K562 (cell line): ENCODE results near the gene CD79A. TPM values are rescaled to one million over a fixed set of nuclear protein-coding genes. Genes with fewer than 3 reads are reported as not detected.

Source experiments
- GMEB1 ChIP-seq: fragments of 250-450 bp; sonication (Bioruptor Pico); IDR thresholded peaks from 2 replicates; pipeline ENCODE4 v1.4.0; 2020; ENCODE audit warnings: mild to moderate bottlenecking
- HDAC1 ChIP-seq, 2 experiments: fragments of 450-650 bp; IDR thresholded peaks; 2 replicates each; pipeline ENCODE4 v1.6.1; 2016 to 2017; ENCODE audit warnings: inconsistent platforms in 1 of 2, mild to moderate bottlenecking in 1 of 2, moderate library complexity in 1 of 2
- HDAC6 ChIP-seq: IDR thresholded peaks from 2 replicates; pipeline ENCODE4 v1.6.1; 2012; ENCODE audit warnings: low read depth, mild to moderate bottlenecking, control low read depth, inconsistent platforms, low read length, moderate library complexity
- MAFK ChIP-seq: IDR thresholded peaks from 2 replicates; pipeline ENCODE4 v1.6.1; 2011; ENCODE audit warnings: low read length, improper control_type of control experiment
- MBD2 ChIP-seq: sonication (generic); IDR thresholded peaks from 2 replicates; pipeline ENCODE4 v1.6.1; 2016; ENCODE audit warnings: low read depth, borderline replicate concordance
- MITF ChIP-seq: IDR thresholded peaks from 2 replicates; pipeline ENCODE4 v1.6.1; 2014; ENCODE audit warnings: antibody characterized with exemption
- NFE2 ChIP-seq: IDR thresholded peaks from 2 replicates; pipeline ENCODE4 v1.6.1; 2014; ENCODE audit warnings: antibody characterized with exemption, low read depth
- ZFPM2 ChIP-seq: fragments of 250-450 bp; sonication (Bioruptor Pico); IDR thresholded peaks from 2 replicates; pipeline ENCODE4 v1.5.1; 2022; ENCODE audit warnings: mild to moderate bottlenecking
- ZNF146 ChIP-seq: IDR thresholded peaks from one replicate; pipeline ENCODE4 v1.6.1; 2018; ENCODE audit warnings: missing compliant biosample characterization; ENCODE audit not compliant: unreplicated experiment
- polyA plus RNA-seq, 8 experiments: library from polyadenylated mRNA; depleted of rRNA in 4 of 8; stranded (reverse) in 5 of 8; unstranded in 3 of 8; fragments of >200 nt; fragmentation: Nextera tagmentation in 2 of 8; fragmentation: Illumina TruSeq in 1 of 8; extraction: Ambion mirVana in 2 of 8; extraction: Trizol in 1 of 8; gene quantifications; 2 replicates each; pipeline versions ENCODE4 v1.2.1 to v1.2.3, GENCODE V29; 2011 to 2014; ENCODE audit warnings: inconsistent platforms in 1 of 8, missing spikeins in 1 of 8
- total RNA-seq, 7 experiments: library from RNA; depleted of rRNA in 6 of 7; stranded (reverse); fragments of >200 nt in 6 of 7; fragmentation: Illumina TruSeq in 2 of 7; extraction: Trizol in 2 of 7; gene quantifications; 2 replicates each; pipeline versions ENCODE4 v1.2.1 to v1.2.3, GENCODE V29; 2011 to 2021; ENCODE audit warnings: low replicate concordance in 1 of 7
- TF ChIP-seq, protein P1 (sequence below): sonication (generic); formaldehyde crosslinking; IDR thresholded peaks from 2 replicates; pipeline ENCODE4 v1.8.1; 2023; ENCODE audit warnings: missing genetic modification reagents, mild to moderate bottlenecking, borderline replicate concordance
- TF ChIP-seq, protein P2 (sequence below), 2 experiments: IDR thresholded peaks; 2 replicates each; pipeline ENCODE4 v1.6.1; 2011; ENCODE audit warnings: borderline replicate concordance in 1 of 2, control low read depth in 1 of 2, low read depth in 1 of 2, low read length in 1 of 2, mild to moderate bottlenecking in 1 of 2, mixed read lengths in 1 of 2, moderate library complexity in 1 of 2; ENCODE audit not compliant: insufficient read depth in 1 of 2, insufficient read length in 1 of 2, poor library complexity in 1 of 2, severe bottlenecking in 1 of 2; ENCODE audit errors: extremely low read depth in 1 of 2
- TF ChIP-seq, protein P3 (sequence below), 2 experiments: fragments of 250-450 bp in 1 of 2; fragments of 450-650 bp in 1 of 2; sonication (Bioruptor Pico) in 1 of 2; IDR thresholded peaks; 2 replicates each; pipeline versions ENCODE4 v1.6.1 to v1.8.0; 2016 to 2021; ENCODE audit warnings: mild to moderate bottlenecking in 2 of 2, moderate library complexity in 2 of 2, missing compliant biosample characterization in 1 of 2, missing genetic modification characterization in 1 of 2

The CD79A gene
- total and polyA plus RNA-seq, 9 of the 15 experiments (the other 6 are each of a cell fraction or from before 2014, with no cell fraction given): 0.04 to 0.72 (median 0.17) TPM; not detected in 3

DNA sequence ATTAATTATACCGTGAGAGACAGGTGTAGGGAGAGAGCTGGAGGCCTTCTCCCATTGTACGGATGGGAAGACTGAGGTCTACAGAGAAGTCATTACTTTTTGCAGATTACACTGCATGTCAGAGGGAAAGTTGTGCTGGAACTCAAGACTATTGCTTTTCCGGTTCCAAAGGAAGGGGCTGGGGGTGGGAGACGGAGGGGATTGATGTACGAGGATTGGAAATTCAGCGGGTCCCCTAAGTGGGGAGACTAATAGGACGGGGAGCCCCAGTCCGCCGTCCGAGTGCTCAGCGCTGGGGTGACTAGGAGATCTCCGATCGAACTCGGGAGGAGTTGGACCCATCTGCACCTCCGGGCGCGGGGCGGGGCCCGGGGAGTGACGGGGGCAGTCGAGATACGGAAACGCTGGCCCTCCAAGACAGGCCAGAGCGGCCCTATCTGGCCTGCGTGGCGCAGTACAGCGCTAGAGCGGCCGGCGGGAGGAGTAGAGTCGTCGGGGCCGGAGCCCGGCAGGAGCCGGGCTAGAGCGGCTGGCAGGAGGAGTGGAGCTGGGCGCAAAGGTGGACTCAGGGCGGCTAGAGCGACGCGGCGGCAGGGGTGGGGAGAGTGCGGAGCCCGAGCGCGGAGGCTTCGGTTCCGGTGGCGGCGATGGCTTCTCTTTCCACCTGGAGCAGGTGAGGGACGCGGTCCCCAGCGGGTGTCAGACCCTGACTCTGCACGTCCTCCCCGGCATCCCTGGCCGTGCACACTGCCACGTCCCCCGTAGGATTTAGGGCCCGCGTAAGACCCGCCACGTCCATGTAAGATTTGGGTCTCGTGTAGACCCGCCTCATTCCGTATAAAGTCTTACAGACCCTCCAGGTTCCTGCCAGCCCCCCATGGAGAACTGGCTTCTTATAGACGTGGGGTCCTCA is 7.0 kb downstream of the CD79A start (continued):
- TF ChIP-seq, protein P1, sequence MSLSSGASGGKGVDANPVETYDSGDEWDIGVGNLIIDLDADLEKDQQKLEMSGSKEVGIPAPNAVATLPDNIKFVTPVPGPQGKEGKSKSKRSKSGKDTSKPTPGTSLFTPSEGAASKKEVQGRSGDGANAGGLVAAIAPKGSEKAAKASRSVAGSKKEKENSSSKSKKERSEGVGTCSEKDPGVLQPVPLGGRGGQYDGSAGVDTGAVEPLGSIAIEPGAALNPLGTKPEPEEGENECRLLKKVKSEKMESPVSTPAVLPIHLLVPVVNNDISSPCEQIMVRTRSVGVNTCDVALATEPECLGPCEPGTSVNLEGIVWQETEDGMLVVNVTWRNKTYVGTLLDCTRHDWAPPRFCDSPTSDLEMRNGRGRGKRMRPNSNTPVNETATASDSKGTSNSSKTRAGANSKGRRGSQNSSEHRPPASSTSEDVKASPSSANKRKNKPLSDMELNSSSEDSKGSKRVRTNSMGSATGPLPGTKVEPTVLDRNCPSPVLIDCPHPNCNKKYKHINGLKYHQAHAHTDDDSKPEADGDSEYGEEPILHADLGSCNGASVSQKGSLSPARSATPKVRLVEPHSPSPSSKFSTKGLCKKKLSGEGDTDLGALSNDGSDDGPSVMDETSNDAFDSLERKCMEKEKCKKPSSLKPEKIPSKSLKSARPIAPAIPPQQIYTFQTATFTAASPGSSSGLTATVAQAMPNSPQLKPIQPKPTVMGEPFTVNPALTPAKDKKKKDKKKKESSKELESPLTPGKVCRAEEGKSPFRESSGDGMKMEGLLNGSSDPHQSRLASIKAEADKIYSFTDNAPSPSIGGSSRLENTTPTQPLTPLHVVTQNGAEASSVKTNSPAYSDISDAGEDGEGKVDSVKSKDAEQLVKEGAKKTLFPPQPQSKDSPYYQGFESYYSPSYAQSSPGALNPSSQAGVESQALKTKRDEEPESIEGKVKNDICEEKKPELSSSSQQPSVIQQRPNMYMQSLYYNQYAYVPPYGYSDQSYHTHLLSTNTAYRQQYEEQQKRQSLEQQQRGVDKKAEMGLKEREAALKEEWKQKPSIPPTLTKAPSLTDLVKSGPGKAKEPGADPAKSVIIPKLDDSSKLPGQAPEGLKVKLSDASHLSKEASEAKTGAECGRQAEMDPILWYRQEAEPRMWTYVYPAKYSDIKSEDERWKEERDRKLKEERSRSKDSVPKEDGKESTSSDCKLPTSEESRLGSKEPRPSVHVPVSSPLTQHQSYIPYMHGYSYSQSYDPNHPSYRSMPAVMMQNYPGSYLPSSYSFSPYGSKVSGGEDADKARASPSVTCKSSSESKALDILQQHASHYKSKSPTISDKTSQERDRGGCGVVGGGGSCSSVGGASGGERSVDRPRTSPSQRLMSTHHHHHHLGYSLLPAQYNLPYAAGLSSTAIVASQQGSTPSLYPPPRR (CRISPR knock-in tag): no peak
- TF ChIP-seq MITF (0 out of 2 replicates have a peak, but pooled peaks have one; percentile 39), HDAC6 (no peak), HDAC1 (IDR thresholded peaks at IDR 0.05) (peak; percentile 80 to 81; a peak in 3 of 4 replicates), GMEB1 (peak; percentile 82), NFE2 (0 out of 2 replicates have a peak, but pooled peaks have one; percentile 12), ZNF146 (CRISPR knock-in tag) (no peak), ZFPM2 (CRISPR knock-in tag) (0 out of 2 replicates have a peak, but pooled peaks have one; percentile 53), MAFK (no peak), MBD2 (peak; percentile 77)
- TF ChIP-seq, protein P2, sequence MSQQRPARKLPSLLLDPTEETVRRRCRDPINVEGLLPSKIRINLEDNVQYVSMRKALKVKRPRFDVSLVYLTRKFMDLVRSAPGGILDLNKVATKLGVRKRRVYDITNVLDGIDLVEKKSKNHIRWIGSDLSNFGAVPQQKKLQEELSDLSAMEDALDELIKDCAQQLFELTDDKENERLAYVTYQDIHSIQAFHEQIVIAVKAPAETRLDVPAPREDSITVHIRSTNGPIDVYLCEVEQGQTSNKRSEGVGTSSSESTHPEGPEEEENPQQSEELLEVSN (IDR thresholded peaks at IDR 0.05; ENCODE audit: borderline replicate concordance in 1 of 2, extremely low read depth in 1 of 2, insufficient read depth in 1 of 2, insufficient read length in 1 of 2, low read depth in 1 of 2, low read length in 1 of 2, poor library complexity in 1 of 2, severe bottlenecking in 1 of 2): peak in 1 of 2 experiments; percentile 22
- TF ChIP-seq, protein P3, sequence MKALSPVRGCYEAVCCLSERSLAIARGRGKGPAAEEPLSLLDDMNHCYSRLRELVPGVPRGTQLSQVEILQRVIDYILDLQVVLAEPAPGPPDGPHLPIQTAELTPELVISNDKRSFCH (CRISPR knock-in tag; IDR thresholded peaks at IDR 0.05): no peak
- TF ChIP-seq, protein P3 (tag; IDR thresholded peaks at IDR 0.05): no peak
